SK-N-SH treated with all-trans-retinoic acid at 6 μM for 48 hours (cell line): ENCODE results near the gene SUOX.

Experiments
- GLIS3 ChIP-seq: fragments of 250-450 bp; sonication (Bioruptor Pico); IDR thresholded peaks from 2 replicates; pipeline ENCODE4 v1.5.0; 2020; ENCODE audit warnings: mild to moderate bottlenecking, moderate library complexity
- ZC3H10 ChIP-seq: fragments of 250-450 bp; sonication (Bioruptor Pico); IDR thresholded peaks from 2 replicates; pipeline ENCODE4 v1.5.1; 2021; ENCODE audit warnings: mild to moderate bottlenecking, moderate library complexity
- ZFP3 ChIP-seq: fragments of 250-450 bp; sonication (Bioruptor Pico); IDR thresholded peaks from 2 replicates; pipeline ENCODE4 v1.5.0; 2020; ENCODE audit warnings: mild to moderate bottlenecking, moderate library complexity
- TF ChIP-seq, protein P1 (sequence below): fragments of 250-450 bp; sonication (Bioruptor Pico); IDR thresholded peaks from 2 replicates; pipeline ENCODE4 v1.8.0; 2020; ENCODE audit warnings: mild to moderate bottlenecking, moderate library complexity, borderline replicate concordance

DNA sequence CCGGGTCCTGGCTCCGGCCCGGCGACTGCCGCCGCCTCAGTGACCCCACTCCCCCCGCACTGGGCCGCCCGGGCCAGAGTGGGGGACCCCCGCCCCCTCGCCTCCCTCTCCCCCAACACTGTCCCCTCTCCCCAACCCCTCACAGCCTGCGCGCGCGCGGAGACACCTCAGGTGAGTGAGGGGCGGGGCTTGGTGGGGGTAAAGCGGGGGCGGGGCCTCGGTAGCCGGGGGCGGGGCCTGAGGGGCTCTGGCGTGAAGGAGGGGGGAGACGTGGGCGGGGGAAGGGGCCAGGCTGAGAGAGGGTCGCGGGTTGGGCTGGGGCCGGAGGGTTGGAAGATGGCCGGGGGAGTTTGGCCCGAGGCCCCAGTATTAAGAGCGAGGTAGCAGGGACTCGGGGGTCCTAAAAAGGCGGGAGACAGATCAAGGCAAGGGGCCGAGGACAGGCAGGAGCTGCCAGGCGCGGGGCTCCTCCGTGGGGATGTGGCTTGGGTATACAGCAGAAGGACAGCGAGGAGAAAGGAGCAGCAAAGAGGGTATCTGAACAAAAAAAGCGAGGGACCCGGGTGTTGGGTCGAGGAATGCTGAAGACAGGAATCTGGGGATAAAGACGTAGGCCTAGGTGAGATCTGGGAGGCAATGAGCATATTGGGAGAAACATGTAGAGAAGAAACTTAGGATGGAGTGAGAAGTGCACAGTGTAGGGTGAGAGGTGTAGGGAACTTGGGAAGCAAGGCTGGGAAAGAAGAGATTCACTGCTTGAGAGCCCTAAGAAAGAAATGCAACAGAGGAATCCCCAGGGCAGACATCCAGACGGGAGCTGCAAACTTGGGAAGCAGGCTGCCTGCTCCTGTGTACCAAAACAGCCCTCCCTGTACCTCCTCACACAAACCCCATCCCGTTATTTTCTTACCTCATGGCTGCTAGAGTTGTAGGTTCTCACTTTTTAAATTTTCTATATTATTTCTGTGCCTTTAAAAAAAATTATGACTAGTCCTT lies 10.8 kb downstream of the SUOX start:
- TF ChIP-seq GLIS3 (CRISPR knock-in tag): 0 out of 2 replicates have a peak, but pooled peaks have one; percentile 72
- no peak for TF ChIP-seq ZFP3 (CRISPR knock-in tag)
- no peak for TF ChIP-seq ZC3H10 (CRISPR knock-in tag)
- TF ChIP-seq, protein P1, sequence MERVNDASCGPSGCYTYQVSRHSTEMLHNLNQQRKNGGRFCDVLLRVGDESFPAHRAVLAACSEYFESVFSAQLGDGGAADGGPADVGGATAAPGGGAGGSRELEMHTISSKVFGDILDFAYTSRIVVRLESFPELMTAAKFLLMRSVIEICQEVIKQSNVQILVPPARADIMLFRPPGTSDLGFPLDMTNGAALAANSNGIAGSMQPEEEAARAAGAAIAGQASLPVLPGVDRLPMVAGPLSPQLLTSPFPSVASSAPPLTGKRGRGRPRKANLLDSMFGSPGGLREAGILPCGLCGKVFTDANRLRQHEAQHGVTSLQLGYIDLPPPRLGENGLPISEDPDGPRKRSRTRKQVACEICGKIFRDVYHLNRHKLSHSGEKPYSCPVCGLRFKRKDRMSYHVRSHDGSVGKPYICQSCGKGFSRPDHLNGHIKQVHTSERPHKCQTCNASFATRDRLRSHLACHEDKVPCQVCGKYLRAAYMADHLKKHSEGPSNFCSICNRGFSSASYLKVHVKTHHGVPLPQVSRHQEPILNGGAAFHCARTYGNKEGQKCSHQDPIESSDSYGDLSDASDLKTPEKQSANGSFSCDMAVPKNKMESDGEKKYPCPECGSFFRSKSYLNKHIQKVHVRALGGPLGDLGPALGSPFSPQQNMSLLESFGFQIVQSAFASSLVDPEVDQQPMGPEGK (CRISPR knock-in tag): no peak
